ENCODE results near the gene LCLAT1.

DNA sequence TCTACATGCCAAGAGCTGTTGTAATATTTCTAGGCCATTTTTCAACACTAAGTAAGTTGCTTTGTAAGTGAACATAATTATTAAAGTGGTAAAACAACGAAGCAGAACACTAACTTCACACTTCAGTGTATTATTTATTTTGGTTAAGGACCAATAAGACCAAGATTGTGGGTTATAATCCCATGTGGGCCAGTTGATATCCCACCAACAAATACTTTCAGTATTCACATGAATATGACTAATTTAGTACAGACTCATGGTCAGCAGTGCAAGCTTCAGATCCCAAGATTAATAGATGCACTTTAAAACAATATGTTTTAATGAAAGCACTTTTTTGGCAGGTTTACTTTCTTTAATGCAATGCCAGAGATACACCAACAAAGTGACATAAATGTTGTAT lies 154.3 kb downstream of the LCLAT1 start:
- no peak for TF ChIP-seq CTCF (conservative IDR thresholded peaks at IDR 0.05 in 1 of 2, IDR thresholded peaks at IDR 0.05 in 1 of 2; ENCODE audit: extremely low read depth in 1 of 2, insufficient read depth in 1 of 2, low read depth in 1 of 2, low read length in 2 of 2)
- TF ChIP-seq EZH2 (IDR thresholded peaks at IDR 0.05; ENCODE audit: borderline replicate concordance, low read length): no peak

Data from mammary epithelial cell (primary cell).